Glomerular endothelial cell (primary cell): ENCODE results near the gene COPZ1. TPM values are rescaled to one million over a fixed set of nuclear protein-coding genes. Genes with fewer than 3 reads are reported as not detected.

Source experiments
- DNase-seq: peaks from one replicate; pipeline ENCODE4 v3.0.0-alpha.2; 2011; ENCODE audit warnings: low read depth, low spot score; ENCODE audit errors: extremely low read depth
- total RNA-seq: library from RNA; depleted of rRNA; stranded (reverse); fragments of >200 nt; gene quantifications from 2 replicates; pipeline ENCODE4 v1.2.3, GENCODE V29; 2015

The COPZ1 gene
- total RNA-seq, 1 donor from 2014 or later: 115 TPM

DNA sequence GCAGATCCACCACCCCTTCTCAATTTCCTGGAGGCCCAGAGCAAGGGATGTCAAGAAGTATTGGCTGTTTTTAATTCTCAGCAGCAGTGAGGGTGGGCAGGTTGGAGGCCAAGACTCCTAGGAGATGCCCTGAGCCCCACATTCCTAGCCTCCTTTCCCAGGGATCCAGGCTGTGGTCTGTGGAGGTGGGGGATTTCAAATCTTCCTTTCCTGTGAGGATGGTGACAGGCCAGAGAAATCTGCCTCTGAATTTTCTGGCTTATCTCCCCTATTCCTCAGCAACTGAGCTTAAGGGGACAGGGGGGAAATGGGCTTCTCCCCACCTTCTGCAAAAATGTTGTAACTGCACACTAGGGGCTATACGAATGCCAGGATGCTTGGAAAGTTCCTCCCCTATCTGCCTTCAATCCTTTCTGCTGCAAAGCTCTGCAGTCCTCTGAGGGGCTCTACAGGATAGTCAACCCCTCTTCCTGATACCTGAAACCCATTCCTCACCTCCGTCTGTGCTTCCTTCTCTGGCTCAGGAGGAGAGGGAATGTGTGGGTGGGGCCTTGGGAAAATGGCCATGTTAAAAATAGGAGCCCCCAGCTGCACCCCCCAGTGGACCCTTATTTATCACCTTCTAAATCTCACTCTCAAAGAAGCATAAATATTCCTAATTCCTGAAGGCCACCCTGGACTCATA is 32.7 kb downstream of the COPZ1 start:
- DNase-seq: no peak

DNA sequence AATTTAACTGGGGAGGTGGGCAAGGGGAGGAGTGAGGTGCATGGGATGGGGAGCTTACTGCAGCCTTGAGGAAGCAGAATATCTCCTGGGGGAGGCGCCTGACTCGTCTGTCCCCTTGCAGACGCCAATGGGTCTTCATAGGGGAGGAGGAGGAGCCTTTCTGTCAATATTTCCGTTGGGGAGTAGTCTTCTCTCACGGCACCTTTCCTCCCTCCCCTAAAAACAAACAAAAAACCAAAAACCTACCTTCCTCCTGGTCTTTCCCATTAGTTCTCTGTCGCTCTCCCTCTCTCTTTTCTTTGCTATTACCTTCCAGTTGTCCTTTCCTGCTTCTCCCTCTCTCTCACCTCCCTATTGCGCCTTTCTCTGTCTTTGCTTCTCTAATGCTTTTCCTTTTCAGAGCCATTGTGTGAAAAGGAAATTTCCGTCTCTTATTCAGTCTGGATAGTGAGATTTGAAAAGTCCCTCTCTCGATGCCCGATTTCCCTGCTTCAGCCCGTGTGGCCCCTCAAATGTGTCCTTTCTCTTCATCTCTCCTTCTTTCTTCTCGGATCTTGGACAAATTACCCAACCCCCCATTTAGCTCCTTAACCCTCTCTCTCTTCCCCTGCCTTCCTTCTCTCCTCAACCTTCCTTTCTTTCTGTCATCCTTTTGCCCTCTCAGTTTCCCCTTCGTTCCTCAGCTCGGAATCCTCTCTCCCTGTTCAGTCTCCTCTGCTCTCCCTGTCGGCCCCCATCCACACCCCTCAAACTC is 33.4 kb downstream of the COPZ1 start:
- DNase-seq: no peak

DNA sequence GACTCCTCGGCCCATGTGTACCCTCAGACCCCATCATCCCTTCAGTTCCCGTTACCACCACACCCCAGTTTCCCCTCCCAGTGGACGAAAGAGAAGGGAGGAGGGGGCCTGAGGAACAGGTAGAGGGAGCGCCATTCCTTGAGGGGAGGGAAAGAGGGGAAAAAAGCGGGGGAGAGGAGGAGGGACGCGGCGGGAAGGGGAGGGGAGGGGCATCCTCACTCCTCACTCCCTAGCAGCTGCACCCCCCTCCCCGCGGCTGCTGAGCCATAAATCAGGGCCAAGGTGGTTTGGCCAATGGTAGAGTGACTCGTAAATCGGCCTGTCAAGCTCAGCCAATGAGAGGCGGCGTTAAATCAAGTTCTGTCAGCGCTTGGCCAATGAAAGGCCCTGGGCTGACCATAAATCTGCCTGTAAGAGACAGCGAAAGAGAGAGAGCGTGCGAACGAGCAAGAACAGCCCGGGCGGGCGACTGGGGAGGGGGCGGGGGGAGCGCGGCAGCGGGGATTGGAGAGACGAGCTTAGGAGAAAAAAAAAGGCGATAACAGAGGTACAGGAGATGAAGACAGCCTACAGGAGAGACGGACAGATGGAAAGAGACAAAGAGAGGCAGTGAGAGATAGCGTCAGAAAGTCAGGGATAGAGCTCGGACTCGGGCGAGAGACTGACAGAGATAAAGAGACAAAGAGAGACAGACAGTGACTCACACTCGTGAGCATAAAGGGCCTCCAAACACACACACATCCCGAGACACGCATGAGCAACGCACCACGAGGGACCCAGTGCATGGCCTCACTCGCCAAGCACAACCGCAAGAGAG is 34.2 kb downstream of the COPZ1 start:
- peak; percentile 97 for DNase-seq

DNA sequence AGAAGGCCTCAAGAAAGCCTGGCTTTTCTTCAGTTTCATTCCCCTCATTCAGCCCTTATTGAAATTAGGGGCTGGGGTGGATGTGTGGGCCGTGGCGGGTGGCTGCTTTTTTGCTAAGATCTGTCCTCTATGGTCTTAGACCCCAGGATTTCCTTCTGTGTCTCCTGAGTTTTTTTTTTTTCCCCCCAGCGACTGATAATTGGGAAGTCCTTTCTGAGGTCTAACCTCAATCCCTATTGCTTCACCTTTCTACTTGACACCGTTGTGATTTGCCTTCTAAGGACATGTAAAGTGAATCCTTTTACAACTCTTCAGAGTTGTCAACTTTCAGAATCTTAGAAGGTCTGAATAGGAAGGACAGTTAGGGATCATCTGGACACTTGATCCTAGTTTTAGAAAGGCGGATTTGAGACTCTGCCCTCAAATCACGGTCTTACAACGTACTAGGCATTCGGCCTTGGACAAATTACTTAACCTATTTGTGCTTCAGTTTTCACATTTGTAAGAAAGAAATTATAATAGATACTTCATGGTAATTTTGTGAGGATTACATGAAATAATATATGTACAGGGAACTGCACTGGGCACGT is 34.9 kb downstream of the COPZ1 start:
- DNase-seq: no peak

DNA sequence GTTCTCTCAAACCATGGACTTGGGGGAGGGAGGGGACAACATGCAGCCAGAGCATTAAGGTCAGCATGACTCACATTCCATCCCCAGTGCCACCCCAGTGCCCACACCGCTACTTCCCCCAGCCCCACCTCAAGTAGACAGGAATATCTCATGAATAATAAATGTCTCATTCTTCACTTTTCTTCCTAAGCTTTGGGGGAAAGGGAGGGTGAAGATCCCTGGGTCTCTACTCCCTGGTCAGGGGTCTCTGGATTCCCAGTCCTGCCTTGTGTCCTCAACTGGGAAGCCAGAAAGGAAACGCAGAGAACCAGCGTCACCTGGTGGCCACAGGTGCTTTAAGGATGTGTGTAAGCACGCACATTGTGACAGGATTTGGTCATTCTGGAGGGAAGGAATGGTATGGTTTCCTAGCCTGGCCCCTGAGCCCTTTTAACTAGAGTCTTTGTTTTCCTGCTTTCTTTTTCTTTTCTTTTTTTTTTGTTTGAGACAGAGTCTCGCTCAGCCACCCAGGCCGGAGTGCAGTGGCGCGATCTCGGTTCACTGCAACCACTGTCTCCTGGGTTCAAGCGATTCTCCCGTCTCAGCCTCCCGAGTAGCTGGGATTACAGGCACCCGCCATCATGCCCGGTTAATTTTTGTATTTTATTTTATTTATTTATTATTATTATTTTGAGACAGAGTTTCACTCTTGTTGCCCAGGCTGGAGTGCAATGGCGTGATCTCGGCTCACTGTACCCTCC is 36.0 kb downstream of the COPZ1 start:
- no peak for DNase-seq

DNA sequence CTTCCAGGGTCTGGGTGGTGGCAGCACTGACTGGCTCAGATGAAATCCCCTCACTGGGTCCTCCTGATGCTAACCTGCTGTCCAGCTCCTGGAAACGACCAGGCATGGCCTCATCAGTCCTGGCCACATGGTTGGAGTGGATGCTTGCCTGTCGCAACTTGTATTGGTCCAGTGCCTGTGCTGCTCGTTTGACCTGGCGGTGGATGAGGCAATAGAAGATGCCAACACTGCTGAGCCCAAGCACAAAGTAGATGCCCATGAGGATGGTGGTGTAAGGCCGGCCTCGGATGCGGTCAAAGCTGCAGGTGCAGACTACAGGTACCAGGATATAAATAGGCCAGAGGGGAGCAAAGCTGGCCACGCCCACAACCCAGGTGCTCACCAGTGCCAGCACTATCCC is 38.1 kb downstream of the COPZ1 start:
- DNase-seq: no peak

DNA sequence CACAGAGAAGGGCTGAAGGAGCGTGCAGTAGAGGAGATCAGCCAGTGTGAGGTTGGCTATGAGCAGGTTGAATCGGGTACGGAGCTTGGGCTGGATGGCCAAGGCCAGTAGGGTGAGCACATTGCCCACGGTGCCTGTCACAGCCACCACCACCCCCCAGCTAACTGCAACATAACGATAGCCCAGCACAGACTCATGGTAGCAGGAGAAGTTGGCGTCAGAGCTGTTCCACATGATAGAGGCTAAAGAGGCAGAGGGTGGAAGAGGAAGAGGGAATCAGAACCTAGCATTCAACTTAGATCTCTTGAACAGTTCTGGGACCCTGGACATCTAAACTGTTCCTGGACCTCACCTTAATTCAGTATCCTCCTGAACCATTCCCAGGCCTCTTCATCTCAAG is 38.7 kb downstream of the COPZ1 start:
- no peak for DNase-seq

DNA sequence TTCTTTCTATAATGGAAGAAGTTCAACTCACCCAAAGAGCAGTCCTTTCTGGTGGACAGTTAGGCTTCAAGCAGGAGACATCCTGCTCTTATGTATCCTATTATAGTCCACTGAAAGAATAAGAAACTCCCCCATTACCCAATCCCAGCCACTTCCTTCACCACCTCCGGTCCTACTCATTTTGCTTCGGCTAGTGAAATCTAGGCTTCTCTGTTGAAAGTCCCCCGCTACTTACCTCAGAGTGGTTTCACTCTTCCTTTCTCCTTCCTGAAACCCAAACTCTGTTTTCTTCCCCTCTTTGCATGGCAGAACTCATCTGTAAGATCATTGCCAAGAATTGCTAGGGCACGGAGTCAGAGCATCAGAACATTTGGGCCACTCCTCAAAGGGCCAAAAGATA is 39.5 kb downstream of the COPZ1 start, which contains the start of gene GPR84:
GPR84 (minus strand) TSS at position 74 of the 400 bp plus-strand sequence. CDS start 635 bp downstream, outside the sequence.
- no peak for DNase-seq

DNA sequence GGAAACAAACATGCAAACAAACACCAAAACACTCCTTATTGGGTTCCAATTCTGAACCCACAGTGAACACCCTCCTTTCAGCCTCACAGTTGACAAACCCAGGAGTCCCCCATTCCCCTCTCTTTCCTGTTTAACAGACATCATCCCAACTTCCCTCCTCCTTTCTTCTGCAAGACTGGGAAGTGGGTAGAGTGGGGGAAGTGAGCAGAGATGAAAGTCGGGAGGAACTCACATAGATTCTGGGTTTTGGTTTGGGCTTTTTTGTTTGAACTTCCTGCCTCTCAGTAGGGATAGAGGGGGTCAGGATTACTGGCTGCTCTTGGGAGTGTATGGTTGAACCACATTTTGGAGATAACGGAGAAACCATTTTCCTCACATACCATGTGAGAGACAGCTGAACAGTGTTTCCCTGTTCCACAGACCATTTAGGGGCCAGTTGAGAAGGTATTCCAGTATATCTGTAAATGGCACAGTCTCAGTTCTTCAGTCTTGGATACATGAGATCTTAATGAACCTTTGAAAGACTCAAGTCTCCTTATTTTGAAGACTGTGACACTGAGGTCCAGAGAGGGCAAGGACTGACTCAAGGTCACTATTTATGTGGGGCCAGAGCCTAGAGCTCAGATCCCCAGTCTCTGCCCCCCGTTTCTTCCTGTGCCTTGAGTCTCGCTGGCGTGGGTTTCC is 43.2 kb downstream of the COPZ1 start:
- no peak for DNase-seq

DNA sequence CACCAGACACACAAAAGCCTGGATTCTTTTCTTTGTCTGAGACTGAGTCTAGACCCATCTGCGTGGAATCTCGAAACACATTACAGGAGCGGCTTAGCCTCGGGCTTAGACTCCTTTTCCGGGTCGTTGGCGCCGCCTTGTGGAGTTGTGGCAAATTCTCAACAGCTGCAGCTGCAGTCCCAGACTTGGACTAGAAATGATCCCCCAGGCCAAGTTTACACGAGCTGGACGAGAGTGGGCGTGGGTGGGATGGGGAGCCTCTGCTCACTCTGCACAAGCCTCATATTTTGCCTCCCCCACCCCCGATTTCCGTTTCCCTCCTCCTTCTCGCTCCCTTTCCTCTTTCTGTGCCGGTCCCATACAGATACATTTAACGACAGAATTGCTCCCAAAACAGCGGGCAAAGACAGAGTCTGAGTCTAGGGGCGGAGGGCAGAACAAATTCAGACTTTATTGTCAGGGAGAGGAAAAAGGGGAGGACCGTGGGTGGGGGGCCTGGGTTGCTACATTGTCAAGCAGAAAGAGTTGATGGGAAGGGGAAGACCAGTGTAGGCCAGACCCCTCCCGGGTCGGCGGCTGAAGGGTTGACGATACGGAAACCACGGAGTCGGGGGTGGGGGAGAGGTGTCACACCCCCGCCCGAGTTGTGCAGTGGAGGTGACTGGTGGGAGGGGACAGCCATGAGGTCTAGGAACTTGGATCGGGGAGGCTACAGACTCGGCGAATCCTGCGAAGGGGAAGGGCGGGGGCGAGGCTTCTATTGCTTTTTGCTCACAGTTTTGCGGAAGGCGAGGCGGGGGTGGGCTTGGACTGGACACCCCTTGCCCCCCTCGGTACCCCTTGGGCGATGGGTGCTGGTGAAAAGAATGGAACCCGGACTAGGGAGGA is 44.0 kb downstream of the COPZ1 start:
- DNase-seq: peak; percentile 71

DNA sequence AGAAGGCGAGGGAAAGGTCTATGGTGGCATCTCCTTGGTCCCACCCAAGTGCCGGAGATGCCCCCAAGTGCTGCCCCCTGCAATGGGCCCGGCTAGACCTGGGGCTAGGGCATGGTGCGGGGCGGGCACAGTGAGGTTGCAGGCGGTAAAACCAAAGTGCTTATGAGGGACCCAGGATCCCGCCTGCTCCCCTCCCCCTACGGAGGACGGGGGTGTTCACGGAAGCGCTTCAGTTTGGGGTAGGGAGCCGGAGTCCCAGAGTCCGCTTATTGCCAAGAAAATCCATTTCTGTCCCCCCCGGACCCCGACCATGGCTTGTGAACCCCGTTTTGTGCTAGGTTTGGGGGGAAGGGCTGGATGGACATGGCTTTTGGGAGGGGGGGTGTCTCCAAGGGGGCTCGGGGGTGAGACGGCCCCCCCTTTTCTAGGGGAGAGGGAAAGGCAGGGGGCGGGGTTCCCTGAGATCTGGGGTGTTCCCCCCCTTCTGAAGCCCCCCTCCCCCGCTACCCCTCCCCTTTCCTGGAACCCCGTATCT is 44.7 kb downstream of the COPZ1 start:
- no peak for DNase-seq

DNA sequence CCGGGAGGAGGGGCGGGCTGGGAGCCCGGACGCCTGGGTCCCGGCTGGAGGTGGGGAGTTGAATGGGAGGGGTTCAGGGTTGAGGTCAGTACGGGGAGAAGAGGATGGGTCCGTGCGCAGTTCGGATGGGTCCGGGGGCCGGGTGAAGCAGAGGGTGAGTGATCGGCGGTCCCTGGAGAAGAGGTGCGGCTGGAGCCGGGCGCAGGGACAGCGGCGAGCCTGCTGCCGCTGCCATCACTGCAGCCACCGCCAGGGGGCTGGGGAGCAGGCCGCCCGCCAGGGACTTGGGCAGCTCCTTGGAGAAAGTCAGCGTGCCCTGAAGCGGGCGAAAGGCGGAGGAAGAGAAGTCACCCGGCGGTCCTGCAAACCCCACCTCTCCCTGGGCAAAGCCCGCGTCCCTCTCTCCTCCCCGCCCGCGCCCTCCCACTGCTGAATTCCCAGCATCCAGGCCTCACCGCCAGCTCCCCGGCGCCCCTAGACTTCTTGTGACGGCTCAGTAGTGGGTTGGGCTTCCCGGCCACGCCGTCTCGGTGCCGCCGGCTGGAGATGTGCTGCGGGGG is 45.3 kb downstream of the COPZ1 start:
- no peak for DNase-seq

DNA sequence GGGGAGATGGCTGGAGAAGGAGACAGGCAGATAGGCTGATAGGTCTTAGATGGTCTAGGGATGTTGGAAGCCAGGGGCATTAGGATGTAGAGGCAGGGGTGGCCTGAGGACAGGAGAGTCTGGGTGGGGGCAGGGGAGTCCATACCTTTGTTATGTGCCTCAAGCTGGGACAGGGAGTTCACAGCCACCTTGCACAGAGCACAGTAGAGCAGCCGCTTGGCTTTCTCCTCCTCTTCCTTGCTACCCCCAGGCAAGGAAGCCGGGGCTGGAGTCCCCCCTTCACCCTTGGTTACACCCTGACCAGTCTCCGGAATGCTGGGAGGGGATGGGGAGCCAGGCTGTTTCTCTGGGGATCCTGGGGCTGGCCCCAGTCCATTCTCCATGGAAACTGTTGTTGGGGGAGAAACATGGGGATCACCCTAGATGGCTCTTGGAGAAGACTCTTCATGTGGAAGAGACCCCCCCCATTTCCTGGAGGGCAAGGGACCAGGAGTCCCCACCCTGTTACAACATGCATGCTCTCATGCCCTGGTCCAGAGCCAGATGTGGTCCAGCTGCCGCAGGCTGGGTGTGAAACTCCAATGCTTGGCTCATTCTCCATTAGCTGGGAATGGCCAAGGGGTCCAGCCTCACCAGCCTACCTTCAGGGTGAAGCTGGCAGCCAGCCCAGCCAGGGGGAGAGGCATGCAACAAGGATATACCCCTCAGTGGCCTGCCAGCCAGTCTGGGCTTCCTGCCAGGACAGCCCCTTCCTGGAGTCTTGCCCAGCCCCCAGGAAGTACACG is 46.6 kb downstream of the COPZ1 start:
- DNase-seq: no peak

DNA sequence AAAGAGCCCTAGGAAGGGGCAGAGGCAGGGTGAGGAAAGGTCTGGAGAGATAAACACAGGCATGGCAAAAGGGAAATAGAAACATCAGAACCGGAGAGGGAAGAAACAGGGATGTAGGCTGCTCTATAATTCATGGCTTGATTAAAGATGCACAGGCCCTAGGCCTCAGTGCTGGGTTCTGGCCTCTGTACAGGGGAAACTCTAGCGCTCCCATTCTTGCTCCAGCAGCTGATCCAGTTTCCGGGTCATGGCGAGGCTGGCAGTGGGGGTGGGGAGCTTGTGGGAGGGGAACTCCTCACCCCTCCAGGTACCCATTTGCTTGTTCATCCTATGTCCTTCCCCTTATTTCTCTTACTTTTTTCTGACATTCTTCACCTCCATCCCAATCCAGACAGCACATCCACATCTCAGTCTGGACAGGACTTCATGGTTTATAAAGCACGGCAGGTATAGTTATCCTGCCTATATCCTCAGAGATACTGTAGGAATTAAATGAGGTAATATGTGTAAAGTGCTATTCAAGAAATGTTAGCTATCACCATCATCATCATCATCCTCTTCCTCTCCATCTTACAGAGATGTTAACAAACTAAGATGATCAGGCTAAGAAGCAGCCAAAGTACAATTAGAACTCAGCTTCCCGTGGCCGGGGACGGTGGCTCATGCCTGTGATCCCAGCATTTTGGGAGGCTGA is 47.3 kb downstream of the COPZ1 start:
- no peak for DNase-seq

DNA sequence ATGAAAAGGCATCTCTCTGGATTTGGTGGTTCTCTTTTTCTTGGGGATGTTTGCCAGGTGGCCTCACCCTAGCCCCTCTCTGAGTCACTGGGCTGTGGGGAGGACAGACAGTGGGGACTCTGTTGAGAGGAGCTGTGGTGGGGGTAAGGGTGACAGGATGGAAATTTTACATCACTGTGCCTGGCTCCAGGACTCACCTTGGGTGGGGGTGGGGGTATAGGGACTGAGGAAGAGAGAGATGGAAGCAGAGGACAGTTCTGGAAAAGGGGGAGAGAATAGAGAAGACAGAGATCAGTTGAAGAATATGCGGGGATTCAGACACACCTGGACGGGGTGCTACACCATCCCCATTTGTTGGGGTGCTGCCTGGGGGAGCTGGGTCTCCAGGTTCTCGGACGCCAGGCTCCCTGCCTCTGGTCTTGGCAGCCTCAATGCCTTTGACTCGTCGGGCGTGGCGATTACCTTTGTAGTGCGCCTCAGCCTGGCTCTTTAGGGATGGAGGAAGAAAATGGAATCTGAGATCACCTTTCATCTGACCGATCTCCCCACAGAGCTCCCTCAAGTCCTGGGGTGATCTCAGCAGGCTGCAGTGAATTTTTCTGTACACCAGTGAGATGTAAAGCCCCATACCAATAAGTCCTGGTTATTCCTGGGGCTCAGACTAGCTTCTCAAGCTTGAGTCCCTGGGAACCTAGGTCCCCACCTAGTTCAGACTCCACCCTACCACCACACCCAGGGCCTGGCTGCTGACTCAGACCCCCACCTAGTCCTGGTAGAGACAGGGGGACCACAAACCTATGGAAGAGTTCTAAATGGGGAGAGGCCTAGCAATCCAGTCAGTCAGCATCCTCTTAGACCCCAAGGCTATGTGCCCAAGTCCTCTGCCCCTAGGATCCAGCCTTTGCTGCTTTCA is 49.0 kb downstream of the COPZ1 start:
- DNase-seq: no peak
